Natural killer cell (primary cell): ENCODE results near the gene RAD51B. TPM values are rescaled to one million over a fixed set of nuclear protein-coding genes. Genes with fewer than 3 reads are reported as not detected.

Experiments
- ATAC-seq, 3 donors: fragments of 150-1000 bp in 2 of 3; fragments of 200-7000 bp in 1 of 3; cut with Tn5 transposase; 1 replicate in 1 of 3; 2 replicates in 2 of 3; pipeline ENCODE4 v1.10.0; 2021; ENCODE audit warnings: mild to moderate bottlenecking in 2 of 3, moderate library complexity in 2 of 3
- DNase-seq, 2 donors: peaks; one replicate each; pipeline versions ENCODE4 v3.0.0 to v3.0.0-alpha.2; 2013 to 2021; ENCODE audit warnings: mixed read lengths in 1 of 2
- H3K27ac ChIP-seq: one replicate; pipeline ENCODE4 v1.5.1; 2013; ENCODE audit warnings: mild to moderate bottlenecking, low read length
- H3K27me3 ChIP-seq: one replicate; pipeline ENCODE4 v1.6.1; 2013; ENCODE audit warnings: low read length; ENCODE audit not compliant: control insufficient read depth, insufficient read depth
- H3K36me3 ChIP-seq: one replicate; pipeline ENCODE4 v1.6.1; 2013; ENCODE audit warnings: low read length; ENCODE audit not compliant: control insufficient read depth, insufficient read depth
- H3K4me1 ChIP-seq: one replicate; pipeline ENCODE4 v1.6.1; 2013; ENCODE audit warnings: low read length; ENCODE audit not compliant: control insufficient read depth, insufficient read depth
- H3K4me3 ChIP-seq: one replicate; pipeline ENCODE4 v1.5.1; 2013; ENCODE audit warnings: low read length
- H3K9me3 ChIP-seq: one replicate; pipeline ENCODE4 v1.6.1; 2013; ENCODE audit warnings: low read length; ENCODE audit not compliant: control insufficient read depth, insufficient read depth
- H3K27ac Mint-ChIP-seq, 2 donors: one replicate each; pipeline ENCODE4 v1.8.0; 2022; ENCODE audit warnings: mild to moderate bottlenecking in 2 of 2, mixed read lengths in 2 of 2, moderate library complexity in 1 of 2
- H3K27me3 Mint-ChIP-seq, 2 donors: one replicate each; pipeline ENCODE4 v1.8.0; 2022; ENCODE audit warnings: low read depth in 2 of 2, mixed read lengths in 2 of 2
- H3K36me3 Mint-ChIP-seq: one replicate; pipeline ENCODE4 v1.8.0; 2022; ENCODE audit warnings: mixed read lengths
- H3K4me1 Mint-ChIP-seq, 2 donors: one replicate each; pipeline ENCODE4 v1.8.0; 2022; ENCODE audit warnings: mixed read lengths in 2 of 2
- H3K4me3 Mint-ChIP-seq: one replicate; pipeline ENCODE4 v1.8.0; 2022; ENCODE audit warnings: mild to moderate bottlenecking, moderate library complexity, mixed read lengths
- H3K9me3 Mint-ChIP-seq, 2 donors: one replicate each; pipeline ENCODE4 v1.8.0; 2022; ENCODE audit warnings: mixed read lengths in 2 of 2
- CTCF ChIP-seq: fragments of 200-600 bp; IDR thresholded peaks from one replicate; pipeline ENCODE4 v1.8.0; 2022; ENCODE audit warnings: antibody characterized with exemption
- WGBS: methylation state at CpG from one replicate; pipeline ENCODE4 v1.1.7; 2013; ENCODE audit warnings: missing lambda C conversion rate; ENCODE audit not compliant: insufficient coverage; 5-methylcytosine and 5-hydroxymethylcytosine counted together
- intact Hi-C: fragments of 100-400 bp; cut with micrococcal nuclease; formaldehyde crosslinking; loops from one replicate; pipeline ENCODE4 v1.14.2; 2022
- total RNA-seq, 4 donors: library from RNA; stranded (reverse); fragments of 120-200 nt in 1 of 4; gene quantifications; one replicate each; pipeline versions ENCODE4 v1.2.3 to v1.2.4, GENCODE V29; 2013 to 2022

RAD51B gene
- total RNA-seq, 3 donors from 2014 or later (not counting 1 experiment from before 2014, with no cell fraction given): 28.1 to 37.6 (median 28.6) TPM

DNA sequence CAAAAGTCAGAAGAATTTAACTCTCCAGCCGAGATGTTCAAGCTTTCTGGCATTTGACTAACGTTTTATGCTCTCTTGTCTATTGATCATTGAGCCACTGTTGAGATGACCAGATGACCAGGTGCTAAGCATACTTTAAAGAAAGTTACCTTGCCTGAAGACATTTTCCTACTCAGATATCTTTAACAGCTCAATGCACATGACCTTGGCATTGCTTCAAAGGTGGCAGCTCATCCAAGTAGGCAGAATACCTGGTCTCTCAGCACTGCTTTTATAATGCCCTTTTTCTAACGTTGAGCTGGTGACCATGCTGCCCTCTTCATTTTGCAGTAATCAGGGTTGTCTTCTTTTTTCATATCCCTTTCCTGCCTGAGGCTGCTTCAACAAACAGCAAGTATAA lies 358.1 kb downstream of the RAD51B start:
- peaks cover 21 to 23% of the 10 kb centered on the region in 2 donors for H3K4me1 Mint-ChIP-seq
- no peaks in the 10 kb centered on the region for H3K27me3 ChIP-seq
- 92% methylated on average over 3 of the region's 3 CpGs for WGBS
- H3K4me3 ChIP-seq: no peak overlapping the region
- TF ChIP-seq CTCF: no peak
- H3K36me3 ChIP-seq: no peaks in the 10 kb centered on the region
- ATAC-seq: no peak
- no peak overlapping the region for H3K4me3 Mint-ChIP-seq
- no peaks in the 10 kb centered on the region for H3K36me3 Mint-ChIP-seq
- H3K9me3 ChIP-seq: no peaks in the 10 kb centered on the region
- intact Hi-C loops: no loop called here
- H3K27me3 Mint-ChIP-seq: no peaks in the 10 kb centered on the region
- H3K9me3 Mint-ChIP-seq: no peaks in the 10 kb centered on the region
- no peak overlapping the region for H3K27ac ChIP-seq
- H3K4me1 ChIP-seq: no peaks in the 10 kb centered on the region
- DNase-seq: no peak
- H3K27ac Mint-ChIP-seq: no peak overlapping the region

DNA sequence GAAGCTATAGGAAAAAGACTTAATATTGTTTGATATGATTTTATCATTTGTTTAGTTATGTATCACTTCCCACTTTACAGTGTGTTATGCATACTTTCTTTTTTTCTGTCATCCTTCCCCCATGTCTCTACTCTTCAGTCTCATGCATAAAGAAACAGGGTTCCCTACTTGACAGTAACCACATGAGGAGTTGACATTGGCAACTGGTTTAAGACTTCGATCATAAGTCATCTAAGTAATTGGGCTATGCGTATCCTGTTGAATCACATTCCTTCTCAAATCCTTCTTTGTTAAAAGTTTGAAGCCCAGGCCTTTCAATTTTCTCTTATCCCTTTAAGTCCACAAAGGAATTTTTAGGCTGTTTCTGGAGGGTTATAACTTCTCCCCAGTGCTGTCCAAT lies 358.7 kb downstream of the RAD51B start:
- Histone ChIP-seq H3K4me1 (peaks cover 4% of the 10 kb centered on the region), H3K27me3 (no peaks in the 10 kb centered on the region), H3K36me3 (no peaks in the 10 kb centered on the region), H3K4me3 (no peak overlapping the region), H3K27ac (no peak overlapping the region), H3K9me3 (no peaks in the 10 kb centered on the region)
- Mint-ChIP-seq H3K4me1 (peaks cover 26 to 27% of the 10 kb centered on the region in 2 donors), H3K27me3 (no peaks in the 10 kb centered on the region), H3K4me3 (no peak overlapping the region), H3K9me3 (no peaks in the 10 kb centered on the region), H3K27ac (no peak overlapping the region), H3K36me3 (no peaks in the 10 kb centered on the region)
- 100% methylated on average over 2 of the region's 2 CpGs for WGBS
- DNase-seq (no peak), ATAC-seq (no peak)
- no peak for TF ChIP-seq CTCF
- intact Hi-C loops: no loop called here

DNA sequence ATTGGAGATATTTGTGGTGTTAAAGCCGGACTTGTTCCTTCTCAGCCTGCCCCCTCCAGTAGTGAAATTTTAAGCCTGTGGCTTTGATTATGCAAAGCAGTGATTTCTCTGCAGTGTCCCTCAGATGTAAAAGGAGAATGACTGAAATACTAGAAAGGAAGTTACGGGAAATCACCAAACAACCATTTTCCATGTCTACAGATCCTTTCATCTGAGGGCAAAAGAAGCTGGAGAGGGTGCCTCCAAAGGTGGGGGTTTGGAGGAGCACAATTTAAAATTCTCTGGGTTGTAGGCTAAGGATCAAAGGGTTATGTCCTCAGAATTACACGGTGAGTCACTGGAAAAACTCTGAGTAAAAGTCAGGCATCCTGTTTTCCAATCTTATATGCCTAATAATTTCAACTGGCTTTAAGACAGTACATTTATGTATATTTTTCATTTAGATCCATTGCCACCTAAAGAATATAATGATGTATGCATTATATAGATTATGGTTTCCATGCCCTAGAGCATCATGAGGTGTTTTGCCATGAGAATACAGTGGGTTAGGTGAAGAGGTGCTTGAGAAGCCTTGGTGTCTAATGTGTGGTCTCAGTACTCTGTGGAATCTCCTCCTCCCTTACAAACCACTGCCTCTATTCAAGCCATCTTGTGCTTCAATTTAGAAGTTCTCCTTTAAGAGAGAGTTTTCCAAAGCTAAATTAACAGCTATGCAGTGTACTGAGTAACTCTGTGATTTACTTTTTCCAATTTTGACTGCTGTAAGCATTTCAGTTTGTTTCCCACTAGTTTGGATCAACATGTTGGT lies 362.1 kb downstream of the RAD51B start:
- Mint-ChIP-seq H3K36me3 (no peaks in the 10 kb centered on the region), H3K4me1 (peaks cover 26 to 27% of the 10 kb centered on the region in 2 donors), H3K9me3 (no peaks in the 10 kb centered on the region), H3K27ac (peak overlapping the region; percentile 52 to 85), H3K27me3 (no peaks in the 10 kb centered on the region), H3K4me3 (no peak overlapping the region)
- DNase-seq (no peak), ATAC-seq (peak in 1 of 3 donors; percentile 51)
- Histone ChIP-seq H3K36me3 (no peaks in the 10 kb centered on the region), H3K27me3 (no peaks in the 10 kb centered on the region), H3K27ac (no peak overlapping the region), H3K4me3 (no peak overlapping the region), H3K4me1 (peaks cover 4% of the 10 kb centered on the region), H3K9me3 (no peaks in the 10 kb centered on the region)
- no peak for TF ChIP-seq CTCF
- WGBS: 100% methylated on average over 1 of the region's 3 CpGs
- intact Hi-C loops: no loop called here
